Activated CD8-positive, alpha-beta memory T cell treated with anti-CD3 and anti-CD28 coated beads for 1 hour (primary cell): ENCODE data around the gene CCDC182.
A peak's percentile ranks its signal among the peaks of the same experiment; 100 is the strongest.

Experiments
- DNase-seq, 2 donors: peaks; one replicate each; pipeline ENCODE4 v3.0.0-alpha.2; 2020; ENCODE audit warnings: low read depth in 1 of 2; ENCODE audit errors: extremely low read depth in 1 of 2

CCDC182 gene

GRCh38 chr17:57745242-57745641 lies at the start of gene CCDC182:
CCDC182 (minus strand) TSS chr17:57745299; CDS start chr17:57745272, 27 bp downstream.
- DNase-seq: no peak

DNA sequence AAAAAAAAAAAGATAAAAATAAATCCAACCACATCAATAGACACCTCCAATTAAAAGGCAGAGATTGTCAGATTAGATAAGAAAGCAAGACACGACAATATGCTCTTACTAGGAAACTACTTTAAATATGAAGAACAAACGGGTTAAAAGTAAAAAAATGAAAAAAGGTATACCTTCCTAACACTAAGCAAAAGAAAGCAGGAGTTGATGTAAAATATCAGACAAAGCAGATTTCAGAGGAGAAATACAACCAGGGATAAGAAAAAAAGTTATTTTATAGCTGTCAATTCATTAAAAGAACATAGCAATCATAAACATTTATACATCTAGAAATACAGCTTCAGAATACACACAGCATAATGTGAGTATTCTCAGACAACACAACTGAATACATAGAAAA lies 49.7 kb upstream of the CCDC182 start:
- no peak for DNase-seq

DNA sequence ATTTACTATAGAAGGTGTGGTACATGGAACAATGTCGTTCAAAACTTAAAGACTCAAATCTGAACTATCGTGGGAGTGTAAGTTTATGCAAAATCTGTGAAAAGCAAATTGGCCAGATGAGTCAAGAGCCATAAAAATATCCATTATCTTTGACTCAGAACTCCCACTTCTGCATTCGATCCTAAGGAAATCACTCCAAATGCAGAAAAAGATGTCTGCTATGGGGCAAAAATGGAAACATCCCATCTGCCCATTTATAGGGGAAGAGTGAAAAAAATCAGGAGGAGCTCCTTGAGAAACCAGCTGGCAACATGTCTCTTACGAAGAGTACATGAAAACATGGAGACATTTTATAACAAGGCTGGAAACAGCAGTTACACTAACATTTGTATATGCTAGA lies 43.6 kb upstream of the CCDC182 start:
- DNase-seq: no peak

DNA sequence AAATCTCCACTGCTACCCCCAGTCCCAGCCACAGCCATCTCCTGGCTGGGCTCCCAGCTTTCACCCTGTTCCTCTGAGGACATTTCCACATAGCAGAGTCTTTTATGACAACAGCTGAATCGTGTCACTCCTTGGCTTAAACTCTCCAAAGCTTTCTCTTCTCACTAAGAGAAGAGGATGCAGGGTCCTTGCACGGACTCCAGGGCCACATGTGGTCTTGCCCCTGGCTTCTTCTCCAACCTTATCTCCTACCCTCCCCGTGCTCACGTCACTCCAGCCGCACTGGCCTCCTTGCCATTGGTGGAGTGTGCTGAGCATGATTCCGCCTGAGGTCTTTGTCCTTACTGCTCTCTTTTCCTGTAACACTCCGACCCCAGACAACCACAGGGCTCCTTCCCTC lies 39.9 kb upstream of the CCDC182 start:
- no peak for DNase-seq

GRCh38 chr17:57784226-57784895 lies 39.3 kb upstream of the CCDC182 start:
- DNase-seq: no peak

GRCh38 chr17:57783338-57783742 lies 38.2 kb upstream of the CCDC182 start:
- peak; percentile 10 to 56 for DNase-seq

GRCh38 chr17:57782647-57783337 lies 37.7 kb upstream of the CCDC182 start:
- DNase-seq: no peak

- DNase-seq: no peak
These were observed 37.0 kb upstream of the CCDC182 start for GRCh38 chr17:57782062-57782490.

- no peak for DNase-seq
These were observed 36.4 kb upstream of the CCDC182 start for GRCh38 chr17:57781386-57782061.

DNA sequence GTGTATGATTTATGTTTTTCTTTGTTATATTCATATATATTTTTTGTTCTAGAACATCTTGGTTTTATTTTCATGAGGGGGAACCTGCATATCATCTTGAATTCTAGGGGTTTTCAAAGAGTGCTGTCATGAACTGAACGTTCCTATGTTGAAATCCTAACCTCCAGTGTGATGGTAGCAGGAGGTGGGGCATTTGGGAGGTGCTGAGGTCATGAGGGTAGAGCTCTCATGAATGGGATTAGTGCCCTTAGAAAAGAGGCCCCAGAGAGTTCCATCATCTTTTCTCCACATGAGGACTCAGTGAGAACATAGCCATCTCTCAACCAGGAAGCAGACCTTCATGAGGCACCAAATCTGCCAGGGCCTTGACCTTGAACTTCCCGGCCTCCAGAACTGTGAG lies 34.6 kb upstream of the CCDC182 start:
- DNase-seq: no peak

- DNase-seq: no peak
These were observed 33.2 kb upstream of the CCDC182 start for GRCh38 chr17:57778306-57778705.

DNA sequence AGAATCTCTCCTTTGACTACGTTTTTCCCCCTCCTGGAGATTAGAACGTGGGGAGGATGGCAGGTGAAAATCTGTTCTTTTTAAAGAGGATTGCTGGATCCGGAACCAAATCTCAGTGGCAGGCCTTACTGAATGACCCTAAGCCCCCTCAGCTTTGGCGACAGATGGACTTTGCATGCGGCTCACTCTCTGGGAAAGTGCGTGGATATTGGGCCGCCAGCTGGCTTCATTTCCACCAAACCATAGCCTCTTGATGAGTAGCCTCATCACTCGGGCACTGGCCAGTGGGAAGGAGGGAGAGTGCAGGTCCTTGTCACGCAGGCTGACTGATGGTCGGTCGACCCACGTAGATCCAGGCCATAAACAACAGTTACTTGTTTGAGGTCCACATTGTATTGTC lies 31.3 kb upstream of the CCDC182 start:
- no peak for DNase-seq

GRCh38 chr17:57774872-57775271 lies 29.8 kb upstream of the CCDC182 start:
- no peak for DNase-seq

- no peak for DNase-seq
These were observed 28.5 kb upstream of the CCDC182 start for GRCh38 chr17:57773557-57773956.

DNA sequence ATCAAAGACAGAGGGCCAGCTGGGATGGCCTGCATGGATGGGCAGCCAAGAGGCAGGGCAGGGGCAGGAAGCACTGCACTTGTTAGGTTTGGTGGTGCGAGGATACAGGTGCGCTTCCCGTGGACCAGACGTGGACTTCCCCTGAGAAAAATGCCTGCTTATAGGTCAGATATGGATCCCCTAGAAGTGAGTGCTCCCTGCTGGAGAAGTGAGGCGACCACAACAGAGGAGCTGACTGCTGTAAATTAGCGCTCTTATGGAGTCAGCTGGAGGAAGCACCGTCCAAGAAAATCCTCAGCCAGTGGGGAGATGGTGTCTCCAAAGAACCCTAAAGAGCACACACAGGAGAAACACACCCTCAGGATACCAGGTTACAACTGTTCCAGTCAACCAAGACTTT lies 27.7 kb upstream of the CCDC182 start:
- no peak for DNase-seq

DNA sequence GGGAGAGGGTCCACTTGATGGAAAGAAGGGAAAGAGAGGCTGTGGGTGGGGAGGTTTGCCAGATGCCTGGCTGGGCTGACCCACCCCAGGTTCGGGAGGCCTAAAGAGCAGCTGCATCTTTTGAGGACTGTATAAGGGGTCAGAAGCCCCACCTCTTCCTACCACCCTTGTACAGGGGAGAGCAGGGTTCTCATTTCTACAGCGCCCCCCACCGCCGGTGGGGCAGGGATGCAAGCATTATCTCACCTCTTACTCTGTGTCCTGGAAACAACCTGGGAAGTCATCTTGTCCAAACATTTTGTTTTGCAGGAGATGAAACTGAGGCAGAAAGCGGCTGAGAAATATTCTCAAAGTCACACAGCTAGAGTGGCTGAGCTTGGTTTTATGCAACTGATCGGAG lies 22.5 kb upstream of the CCDC182 start:
- DNase-seq: no peak

DNA sequence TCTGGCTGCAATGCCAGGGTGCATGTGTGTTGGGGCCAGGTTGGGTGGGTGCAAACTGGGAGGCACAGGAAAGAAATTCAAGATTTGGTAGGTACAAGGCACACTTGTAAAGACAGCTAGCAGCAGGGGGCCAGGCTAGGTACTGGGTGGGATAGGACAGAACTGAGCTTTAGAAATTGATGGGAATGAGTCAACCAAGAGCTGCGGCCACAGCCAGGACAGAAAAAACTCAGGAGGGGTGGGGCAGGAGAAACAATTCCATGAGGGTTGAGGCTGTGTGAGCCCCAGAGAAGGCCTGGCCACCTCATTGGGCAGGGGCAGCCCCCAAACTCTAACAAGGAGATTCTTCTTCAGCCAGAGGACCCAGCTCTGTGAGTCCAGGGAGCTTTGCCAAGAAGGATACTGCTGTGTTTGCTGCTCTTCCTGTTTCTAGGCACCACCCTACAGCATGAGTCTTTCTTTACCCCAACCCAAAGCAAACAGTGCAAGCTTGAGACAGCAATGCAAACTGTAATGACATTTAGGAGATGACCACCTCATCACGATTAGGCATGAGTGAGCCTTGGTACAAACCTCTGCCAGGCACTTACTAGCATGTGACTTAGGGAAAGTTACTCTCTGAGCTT lies 21.3 kb upstream of the CCDC182 start:
- DNase-seq: no peak

DNA sequence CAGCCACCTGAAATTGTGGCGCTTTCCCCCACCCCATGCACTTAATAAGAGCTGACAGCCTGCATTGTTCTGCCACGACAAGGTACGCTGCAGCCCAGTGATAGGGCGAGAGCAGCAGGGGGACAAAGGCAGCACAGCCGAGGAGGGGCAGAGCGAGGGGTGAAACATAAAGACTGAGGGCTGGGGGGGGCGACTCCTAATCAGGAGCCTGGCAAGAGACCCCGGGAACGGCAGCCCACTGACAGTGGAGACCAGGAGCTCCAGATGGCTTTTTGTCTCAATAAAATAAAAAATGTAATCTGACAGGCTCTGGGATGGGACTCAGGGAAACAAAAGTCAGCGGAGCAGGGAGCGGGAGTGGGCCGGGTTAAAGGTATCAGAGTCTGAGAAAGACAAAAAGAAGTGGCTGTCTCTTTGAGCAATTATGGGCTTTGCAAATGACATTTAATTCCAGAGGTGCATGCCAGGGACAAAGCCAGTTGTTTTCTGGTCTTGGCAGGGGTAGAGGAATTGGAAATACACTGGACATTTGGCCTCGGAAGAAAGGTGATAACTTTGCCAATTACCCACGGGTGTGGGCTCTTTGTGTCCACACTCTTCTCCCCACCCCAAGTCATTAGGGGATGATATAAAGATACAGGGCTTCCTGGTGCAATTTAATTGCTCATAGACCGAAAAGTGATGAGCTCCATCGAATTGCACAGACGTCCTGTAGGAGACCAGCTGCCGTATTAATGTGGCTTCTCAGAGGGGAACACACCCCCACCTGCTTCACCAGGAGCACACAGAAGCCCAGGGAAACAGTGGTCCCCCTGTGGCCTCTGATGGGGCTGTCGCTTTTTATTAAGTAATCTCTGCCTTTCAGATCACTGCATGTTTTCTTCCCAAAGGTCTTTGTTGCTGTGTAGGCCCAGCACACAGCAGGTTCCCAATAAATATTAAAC lies 17.6 kb upstream of the CCDC182 start:
- no peak for DNase-seq

DNA sequence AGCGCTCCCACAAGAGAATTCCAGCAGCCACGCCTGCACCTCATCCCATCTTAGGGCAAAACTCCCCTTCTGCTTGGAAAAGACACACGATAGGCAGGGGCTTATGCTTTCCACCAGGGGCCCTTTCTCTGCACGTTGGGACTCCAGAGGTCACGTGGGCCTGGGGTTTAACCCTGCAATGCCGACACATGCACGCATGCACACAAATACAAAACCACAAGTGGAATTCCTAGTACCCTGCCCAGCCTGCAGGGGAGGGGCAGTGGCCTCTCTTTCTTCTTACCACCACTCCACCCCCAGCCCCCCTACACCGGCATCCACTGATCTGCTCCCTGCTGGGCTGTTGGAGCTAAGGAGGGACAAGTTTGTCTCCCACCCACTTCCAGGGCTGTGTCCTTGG lies 16.8 kb upstream of the CCDC182 start:
- no peak for DNase-seq

- DNase-seq: no peak
These were observed 14.9 kb upstream of the CCDC182 start for GRCh38 chr17:57760046-57760445.

GRCh38 chr17:57758654-57759053 lies 13.6 kb upstream of the CCDC182 start:
- DNase-seq: no peak
